ENCODE results near the gene ZNF839.

DNA sequence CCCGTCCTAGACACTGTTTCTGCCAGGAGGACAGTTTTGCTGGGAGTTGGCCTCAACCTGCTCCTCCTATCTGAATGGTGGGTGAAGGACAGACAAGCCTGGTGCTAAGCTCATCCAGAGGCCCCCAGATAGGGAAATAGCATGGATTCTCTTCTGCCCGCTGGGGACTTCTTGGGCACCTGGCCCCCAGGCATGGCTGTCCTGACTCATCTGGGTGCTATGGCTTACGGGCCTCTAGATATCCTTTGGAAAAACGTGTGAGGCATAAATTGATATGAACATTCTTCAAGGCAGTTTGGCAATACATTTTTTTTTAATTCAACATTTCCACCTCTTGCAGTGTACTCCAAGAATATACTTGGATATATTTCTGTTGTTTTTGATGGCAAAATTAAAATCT, 51.8 kb downstream of the ZNF839 start:
- TF ChIP-seq POLR2AphosphoS5 (IDR thresholded peaks at IDR 0.05; ENCODE audit: low read depth, low read length), result no peak
- no peak for TF ChIP-seq SIN3A (IDR thresholded peaks at IDR 0.05; ENCODE audit: borderline replicate concordance, insufficient read depth, low read length)
- TF ChIP-seq TAF1 (IDR thresholded peaks at IDR 0.05; ENCODE audit: borderline replicate concordance, insufficient read depth, low read length), result no peak
- TF ChIP-seq, protein P1, sequence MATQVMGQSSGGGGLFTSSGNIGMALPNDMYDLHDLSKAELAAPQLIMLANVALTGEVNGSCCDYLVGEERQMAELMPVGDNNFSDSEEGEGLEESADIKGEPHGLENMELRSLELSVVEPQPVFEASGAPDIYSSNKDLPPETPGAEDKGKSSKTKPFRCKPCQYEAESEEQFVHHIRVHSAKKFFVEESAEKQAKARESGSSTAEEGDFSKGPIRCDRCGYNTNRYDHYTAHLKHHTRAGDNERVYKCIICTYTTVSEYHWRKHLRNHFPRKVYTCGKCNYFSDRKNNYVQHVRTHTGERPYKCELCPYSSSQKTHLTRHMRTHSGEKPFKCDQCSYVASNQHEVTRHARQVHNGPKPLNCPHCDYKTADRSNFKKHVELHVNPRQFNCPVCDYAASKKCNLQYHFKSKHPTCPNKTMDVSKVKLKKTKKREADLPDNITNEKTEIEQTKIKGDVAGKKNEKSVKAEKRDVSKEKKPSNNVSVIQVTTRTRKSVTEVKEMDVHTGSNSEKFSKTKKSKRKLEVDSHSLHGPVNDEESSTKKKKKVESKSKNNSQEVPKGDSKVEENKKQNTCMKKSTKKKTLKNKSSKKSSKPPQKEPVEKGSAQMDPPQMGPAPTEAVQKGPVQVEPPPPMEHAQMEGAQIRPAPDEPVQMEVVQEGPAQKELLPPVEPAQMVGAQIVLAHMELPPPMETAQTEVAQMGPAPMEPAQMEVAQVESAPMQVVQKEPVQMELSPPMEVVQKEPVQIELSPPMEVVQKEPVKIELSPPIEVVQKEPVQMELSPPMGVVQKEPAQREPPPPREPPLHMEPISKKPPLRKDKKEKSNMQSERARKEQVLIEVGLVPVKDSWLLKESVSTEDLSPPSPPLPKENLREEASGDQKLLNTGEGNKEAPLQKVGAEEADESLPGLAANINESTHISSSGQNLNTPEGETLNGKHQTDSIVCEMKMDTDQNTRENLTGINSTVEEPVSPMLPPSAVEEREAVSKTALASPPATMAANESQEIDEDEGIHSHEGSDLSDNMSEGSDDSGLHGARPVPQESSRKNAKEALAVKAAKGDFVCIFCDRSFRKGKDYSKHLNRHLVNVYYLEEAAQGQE (IDR thresholded peaks at IDR 0.05; ENCODE audit: insufficient read depth in 1 of 2, low read depth in 2 of 2, low read length in 2 of 2), result no peak

Data from PFSK-1 (cell line).